GM18858 (cell line): ENCODE results near the gene DUXB.

Experiments
- ATAC-seq: cut with Tn5 transposase; IDR thresholded peaks from one replicate; pipeline ENCODE4 v1.9.1; 2021; ENCODE audit not compliant: unreplicated experiment

DUXB gene, protein sequence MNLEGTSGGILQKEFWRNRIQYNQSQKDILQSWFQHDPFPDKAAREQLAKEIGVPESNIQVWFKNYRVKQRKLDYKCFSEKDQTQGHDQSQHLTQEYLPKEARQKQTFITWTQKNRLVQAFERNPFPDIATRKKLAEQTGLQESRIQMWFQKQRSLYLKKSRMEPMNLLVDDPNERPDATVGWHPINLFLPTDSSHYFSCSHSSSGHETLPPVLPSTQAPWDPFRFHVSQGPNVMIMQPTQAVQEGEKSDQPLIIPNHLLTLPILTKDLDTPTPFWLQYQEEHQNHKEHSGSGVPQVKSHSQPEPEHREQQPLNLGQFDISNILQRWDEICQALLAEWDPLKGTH

DNA sequence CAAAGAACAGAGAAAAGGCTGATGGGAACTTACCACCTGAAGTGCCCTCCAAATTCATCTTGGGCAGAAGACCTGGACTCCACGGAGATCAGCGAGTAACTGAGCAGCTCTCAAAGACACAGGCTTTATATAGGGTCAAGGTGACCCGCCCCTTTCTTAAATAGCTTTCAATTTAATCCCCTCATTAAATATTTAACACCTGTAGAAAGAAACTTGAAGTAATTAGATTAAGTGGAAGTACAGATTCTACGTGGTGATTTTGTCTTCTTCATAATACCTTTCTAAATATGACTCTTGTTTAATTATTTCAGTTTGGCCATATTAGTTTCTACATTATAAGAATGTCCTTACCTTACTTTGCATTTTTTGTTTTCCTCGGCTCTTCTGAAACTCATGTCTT is at the start of gene DUXB:
Gene DUXB, minus strand, starts transcription at position 101 of the 400 bp plus-strand sequence. Its CDS starts 43 bp downstream, at position 58.
- no peak for ATAC-seq

DNA sequence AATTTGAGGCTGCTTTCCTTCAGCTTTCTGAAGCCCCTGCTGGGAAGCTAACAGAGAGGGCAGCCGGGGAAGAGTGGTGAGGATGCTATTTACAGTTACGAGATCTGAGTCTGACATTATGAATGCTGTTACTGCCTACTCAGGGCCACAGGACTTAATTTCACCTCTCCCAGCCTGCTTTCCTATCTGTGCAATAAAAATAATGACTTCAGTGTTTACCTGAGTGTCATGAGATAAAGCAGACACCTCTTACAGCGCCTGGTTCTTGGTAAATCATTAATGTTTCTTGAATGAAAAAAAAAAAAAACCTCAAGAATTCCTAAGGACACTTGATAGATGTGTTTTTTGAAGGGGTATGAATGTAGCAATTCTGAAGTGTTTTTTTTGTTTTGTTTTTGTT is 49.3 kb upstream of the DUXB start:
- no peak for ATAC-seq

DNA sequence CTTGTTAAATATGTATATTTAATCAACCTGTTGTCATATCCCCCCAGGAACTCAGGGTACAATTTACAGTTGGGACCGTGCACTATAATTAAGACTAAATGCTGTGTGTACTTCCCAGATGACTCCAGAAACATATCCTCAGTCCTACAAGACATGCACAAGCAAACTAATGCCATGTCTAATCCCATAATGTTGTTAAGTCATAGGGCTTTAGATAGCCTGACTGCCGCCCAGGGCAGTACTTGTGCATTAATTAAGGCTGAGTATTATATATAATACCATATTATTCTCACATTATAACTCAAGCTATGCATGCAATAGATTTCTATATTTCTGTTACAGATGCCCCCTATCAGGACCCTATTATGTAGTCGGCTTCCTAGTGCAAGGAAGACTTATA is 45.1 kb upstream of the DUXB start:
- no peak for ATAC-seq

DNA sequence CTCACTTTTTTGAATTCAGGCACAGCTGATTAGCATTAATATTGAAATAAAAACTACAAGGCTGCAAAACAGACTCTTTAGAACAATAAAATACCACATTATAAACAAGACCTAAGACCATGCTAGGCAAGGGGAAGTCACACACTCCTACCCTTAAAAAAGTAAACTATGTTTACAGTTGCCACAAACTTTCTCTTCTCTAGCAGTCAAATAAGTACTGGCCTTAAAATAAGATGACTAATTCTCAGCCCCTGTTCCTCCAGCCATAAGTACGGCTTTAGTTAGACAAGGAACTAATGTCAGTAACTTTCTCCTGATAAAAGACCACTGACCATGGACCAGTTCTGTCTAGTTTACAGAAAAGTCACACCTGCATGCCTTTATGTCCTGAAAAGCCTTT is 44.6 kb upstream of the DUXB start:
- peak; percentile 61 for ATAC-seq

DNA sequence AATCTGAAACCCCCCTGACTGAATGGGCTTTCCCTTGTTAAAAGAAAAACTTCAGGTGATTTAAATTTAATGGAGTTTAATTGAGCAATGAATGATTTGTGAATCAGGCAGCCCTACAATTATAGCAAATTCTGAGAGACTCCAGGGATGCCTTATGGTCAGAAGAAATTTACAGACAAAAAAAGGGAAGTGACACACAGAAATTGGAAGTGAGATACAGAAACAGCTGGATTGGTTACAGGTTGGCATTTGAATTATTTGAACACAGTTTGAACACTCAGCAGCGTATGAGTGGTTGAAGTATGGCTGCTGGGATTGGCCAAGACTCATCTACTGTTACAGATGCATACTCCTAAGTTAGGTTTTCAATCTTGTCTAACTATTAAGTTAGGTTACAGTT is 44.0 kb upstream of the DUXB start:
- ATAC-seq: peak; percentile 75

DNA sequence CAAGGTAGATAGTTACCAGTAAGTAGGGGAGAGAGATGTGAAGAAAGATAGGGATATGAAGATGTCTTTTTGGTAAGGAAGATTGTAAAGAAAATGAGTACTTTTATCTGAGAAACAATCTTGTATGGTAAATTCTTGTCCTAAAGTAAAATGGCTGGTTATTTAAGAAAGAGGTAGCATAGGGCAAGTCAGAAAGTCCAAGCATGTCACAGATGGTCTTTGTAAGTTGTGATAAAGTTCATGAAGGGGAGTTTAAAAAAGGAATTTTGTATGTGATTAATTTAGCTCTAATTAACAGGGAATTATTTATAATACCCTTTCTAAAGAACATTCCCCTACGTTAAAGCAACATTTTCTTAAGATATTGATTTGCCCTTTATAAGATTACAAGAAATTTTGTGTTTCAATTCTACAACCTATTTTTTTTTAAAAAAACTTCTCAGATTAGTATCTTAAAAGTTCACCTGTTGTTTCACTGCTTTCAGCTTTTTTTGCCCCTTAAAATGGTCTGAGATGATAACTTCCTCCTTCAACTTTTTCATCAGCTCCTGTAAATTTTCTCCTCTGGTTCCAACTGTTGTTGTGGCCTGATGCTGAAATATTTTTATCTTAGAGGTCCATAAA is 41.3 kb upstream of the DUXB start:
- ATAC-seq: no peak

DNA sequence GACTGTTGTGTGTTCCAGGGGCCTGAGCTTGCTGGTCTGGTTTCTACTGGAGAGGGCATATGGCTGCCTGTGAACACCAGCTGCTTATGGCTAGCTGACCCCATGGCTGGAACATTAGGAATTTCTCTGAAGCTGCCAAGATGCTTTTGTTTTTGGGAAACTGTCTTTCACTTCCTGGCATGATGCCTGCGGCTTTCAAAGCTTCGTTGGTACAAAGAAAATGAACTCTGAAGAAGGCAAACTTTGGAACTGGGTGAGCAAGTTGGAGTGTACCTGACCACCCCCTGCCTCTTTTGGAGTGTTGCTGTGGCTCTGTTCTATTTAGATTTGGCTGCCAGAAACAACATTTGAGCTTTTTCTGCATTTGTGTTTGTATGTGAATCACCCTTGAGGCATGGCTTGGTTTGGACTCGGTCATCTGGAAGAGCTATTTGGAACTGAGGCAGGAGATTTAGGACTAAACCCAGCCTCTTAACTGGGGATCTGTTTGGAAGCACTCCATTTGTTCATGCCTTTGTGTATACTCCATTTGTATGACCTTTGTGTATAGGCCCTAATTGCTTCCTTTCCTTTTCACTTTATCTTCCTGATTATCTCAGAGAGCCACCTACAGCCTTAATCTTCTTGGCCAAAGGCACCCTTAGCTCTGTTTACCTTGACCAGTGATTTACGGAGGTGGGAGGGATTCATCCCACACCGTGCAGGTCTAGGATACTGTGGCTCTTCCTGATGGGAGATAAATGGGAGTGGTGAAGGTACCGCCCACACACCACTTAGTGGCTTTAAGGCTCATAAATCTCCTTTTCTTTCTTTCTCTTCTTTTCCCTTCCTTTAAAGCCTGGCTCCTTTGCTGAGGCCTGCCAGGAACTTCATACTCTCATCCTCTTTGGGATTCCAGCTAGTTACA is 32.3 kb upstream of the DUXB start:
- ATAC-seq: no peak

DNA sequence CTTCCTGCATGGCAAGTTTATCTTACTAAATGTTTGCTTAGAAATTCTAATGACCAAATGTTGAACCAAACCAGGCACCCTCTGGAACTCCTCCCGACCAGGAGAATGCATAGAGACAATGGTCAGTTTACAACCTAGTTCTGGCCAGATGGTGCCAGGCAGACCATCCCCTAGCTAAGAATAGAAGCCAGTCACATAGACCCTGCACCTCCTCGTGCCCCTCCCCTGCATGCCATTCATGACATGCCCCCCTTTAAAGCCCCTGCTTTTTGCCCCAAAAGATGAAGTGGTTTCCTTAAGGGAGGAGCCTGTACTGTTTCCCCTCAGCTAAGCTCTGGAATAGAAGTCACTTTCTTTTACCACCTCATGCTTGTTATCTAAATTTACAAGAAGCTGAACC is 31.6 kb upstream of the DUXB start:
- no peak for ATAC-seq

DNA sequence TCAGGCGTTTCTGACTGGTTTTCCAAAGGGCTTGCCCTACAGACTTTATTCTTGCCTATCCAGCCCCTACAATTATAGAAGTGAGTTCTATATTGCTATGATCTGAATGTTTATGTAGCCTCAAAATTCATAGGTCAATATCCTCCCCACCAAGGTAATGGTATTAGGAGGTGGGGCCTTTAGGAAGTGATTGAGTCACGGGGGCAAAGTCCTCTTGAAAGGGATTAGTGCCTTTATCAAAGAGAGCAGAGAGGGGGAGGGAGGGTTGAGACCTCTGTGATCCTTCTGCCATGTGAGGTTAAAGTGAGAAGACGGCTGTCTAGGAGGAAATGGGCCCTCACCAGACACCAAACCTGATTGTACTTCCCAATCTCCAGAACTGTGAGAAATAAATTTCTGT is 26.0 kb upstream of the DUXB start:
- ATAC-seq: no peak

DNA sequence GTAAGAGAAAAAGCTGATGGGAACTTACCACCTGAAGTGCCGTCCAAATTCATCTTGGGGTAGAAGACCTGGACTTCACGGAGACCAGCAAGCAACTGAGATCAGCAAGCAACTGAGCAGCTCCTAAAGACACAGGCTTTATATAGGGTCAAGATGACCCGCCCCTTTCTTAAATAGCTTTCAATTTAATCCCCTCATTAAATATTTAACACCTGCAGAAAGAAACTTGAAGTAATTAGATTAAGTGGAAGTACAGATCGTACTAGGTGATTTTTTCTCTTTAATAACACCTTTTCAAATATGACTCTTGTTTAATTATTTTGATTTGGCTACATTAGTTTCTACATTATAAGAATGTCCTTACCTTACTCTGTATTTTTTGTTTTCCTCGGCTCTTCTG is 25.1 kb upstream of the DUXB start, which contains the start of gene CPHXL:
Gene CPHXL, minus strand, starts transcription at position 101 of the 400 bp plus-strand sequence. Its CDS starts 48 bp downstream, at position 53.
- no peak for ATAC-seq

DNA sequence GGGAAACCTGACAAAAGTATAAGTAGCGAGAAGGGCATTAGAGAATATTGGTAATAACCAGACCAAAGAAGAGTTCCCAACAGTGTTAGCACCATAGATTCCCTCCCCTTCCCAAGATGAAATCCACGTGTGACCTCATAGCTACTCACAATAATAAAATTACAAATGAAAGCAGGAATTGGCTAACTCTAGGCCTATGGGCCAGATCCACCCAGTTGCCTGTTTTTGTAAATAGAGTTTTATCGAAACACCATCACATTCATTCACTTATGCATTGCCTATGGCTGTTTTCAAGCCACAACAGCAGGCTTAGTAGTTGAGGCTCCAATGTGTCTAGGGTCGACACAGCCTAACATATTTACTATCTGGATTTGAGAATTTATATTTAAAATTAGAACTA is 17.2 kb upstream of the DUXB start:
- ATAC-seq: no peak

DNA sequence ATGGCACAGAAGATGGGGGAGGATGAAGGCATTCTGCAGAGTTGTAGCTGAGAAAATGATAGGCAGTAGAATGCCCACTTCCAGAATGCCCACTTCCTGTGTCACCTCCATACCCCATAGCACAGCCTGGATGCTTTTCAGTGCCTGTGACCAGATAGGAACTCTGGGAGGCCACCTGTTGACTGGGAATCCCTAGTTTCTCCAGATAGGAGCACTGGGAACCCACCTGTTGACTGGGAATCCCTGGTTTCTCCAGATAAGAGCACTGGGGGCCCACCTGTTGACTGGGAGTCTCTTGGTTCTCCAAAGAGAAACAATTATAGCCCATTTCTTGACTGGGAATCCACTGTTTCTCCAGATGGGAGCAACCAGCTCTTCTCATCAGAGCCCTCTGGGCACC is 13.4 kb upstream of the DUXB start:
- ATAC-seq: no peak

DNA sequence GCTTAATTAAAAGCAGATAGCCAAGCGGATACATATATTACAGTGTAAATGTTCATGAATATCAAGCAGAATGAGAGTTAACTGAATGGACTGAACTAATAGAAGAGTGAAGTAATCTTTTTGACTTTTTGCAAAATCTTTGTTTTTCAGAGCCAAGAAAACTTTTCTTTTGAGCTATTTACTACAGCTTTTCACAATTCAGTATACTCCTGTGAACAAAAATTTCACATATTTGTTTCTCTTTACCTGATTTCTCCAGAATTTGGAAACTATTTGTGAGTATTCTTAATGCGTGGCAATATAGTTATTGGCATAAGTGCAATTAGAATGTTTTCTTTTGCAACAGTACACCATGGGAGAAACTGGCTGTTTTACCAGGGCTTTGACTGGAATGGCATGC is 9.1 kb upstream of the DUXB start:
- no peak for ATAC-seq

DNA sequence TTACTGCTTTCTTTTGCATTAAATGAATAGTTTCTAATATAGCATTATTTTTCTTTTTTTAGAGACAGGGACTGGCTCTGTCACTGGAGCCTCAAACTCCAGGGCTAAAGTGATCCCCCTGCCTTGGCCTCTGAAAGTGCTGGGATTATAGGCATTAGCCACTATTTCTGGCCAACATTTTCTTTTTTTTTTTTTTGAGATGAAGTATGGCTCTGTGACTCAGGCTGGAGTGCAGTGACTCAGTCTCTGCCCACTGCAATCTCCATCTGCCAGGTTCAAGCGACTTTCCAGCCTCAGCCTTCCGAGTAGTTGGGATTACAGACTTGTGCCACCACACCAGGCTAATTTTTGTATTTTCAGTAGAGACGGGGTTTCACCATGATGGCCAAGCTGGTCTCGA is 2.0 kb upstream of the DUXB start:
- ATAC-seq: no peak

DNA sequence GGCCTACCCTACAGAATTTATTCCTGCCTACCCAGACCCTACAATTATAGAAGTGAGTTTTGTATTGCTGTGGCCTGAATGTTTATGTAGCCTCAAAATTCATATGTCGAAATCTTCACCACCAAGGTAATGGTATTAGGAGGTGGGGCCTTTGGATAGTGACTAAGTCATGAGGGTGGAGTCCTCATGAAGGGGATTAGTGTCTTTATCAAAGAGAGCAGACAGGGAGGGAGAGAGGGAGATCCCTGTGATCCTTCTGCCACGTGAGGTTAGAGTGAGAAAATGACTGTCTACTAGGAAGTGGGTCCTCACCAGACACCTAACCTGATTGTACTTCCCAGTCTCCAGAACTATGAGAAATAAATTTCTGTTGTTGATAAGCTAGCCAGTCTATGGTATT is 981 bp upstream of the DUXB start:
- ATAC-seq: no peak

DNA sequence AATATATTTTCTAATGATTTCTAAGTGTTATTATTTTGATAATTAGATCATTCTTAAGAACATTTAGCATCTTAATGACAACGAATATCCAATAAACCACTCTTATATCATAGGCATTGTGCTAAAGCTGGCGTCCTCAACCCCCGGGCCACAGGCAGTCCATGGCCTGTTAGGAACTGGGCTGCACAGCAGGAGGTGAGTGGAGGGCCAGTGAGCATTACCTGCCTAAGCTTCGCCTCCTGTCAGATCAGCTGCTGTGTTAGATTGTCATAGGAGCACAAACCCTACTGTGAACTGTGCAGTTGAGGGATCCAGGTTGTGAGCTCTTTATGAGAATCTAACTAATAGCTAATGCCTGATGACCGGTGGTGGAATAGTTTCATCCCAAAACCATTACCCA is 3.7 kb downstream of the DUXB start:
- no peak for ATAC-seq

DNA sequence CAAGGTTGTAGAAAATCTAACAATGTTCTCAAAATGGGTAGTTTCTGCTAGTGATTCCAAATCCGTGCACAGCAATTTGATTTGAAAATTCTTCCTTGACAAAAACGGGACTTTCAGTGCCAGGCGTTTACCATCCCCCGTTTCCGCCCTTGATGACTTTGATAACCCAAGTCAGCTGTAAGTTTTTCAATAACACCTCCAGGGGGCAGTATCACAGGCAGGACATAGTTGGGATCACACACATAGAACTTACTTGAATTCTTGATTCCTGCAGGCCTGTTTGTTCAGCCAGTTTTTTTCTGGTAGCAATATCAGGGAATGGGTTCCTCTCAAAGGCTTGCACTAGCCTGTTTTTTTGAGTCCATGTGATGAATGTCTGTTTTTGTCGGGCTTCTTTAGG is 5.6 kb downstream of the DUXB start:
- no peak for ATAC-seq

DNA sequence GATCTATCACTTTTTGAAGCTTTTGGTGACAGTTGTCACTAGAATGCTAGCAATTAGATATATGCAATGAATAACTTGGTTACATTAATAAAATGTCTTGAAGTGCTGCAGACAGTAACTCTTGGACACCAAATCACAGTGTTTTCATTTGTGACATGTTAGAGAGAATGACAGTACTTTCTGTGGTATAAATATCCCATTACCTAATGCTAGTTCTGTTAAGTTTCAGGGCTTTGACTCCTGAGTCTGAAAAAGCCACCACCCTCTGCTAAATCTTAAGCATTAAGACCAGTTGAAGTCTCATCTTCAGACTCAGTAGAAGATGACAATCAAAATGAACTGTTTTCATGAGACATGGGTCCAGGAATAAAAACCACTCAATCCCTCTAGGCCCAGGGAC is 13.9 kb downstream of the DUXB start:
- ATAC-seq: no peak

DNA sequence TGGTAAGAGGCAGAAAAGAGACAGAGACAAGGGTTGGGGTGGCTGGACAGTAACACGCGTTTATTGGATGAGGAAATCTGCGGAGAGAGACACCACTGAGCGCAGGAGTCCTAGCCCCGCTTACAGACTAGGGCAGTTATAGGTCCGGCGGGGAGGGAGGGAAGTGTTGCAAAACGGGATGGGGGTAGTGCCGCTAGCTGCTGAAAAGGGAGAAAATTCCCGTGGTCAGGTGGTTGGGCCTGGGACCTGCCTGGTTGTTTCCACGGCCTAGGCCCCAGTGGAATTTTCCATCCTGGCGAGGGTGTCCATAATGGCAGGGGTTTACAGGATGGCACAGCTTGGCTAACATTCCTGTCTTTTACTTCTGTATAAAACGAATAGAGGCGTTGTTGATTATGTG is 19.0 kb downstream of the DUXB start:
- no peak for ATAC-seq

DNA sequence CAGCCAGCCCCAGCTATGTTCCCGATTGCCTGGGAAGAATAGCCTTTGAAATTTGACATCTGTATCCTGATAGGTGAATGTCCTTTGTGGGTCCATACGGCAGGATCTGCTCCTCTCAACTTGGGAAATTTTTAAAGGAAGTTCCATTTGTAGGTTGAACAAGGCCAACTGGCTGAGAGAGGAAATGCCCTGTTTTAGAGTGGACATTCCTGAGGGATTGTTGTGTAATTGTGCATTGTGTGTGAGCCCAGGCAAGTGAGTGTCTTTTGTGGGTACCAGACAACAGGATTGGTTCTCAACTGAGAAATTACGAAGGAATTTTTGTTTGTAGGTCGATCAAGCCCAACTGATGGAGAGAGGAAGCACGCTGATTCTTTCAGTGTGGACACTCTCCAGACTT is 21.9 kb downstream of the DUXB start:
- ATAC-seq: no peak

DNA sequence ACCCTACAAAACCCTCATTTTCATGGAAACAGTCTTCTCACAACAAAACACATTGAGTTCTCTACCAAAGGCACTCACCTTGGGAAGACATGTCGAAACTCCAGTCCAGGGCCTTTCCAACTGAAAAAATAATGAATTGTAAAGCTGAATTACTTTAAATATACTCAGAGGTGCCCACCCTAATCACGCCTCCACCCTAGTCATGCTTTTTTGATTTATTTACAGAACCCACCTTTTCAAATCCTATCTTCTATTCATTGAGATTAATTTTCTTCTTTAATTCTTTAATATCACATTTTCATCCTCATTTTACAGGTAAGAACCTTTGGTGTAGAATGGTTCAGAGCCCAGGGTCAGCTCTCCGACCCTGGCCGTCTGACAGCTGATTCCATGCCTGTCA is 24.4 kb downstream of the DUXB start, which contains the start of gene CPHXL2:
Gene CPHXL2, minus strand, starts transcription at position 101 of the 400 bp plus-strand sequence. Its CDS starts 10 bp downstream, at position 91.
- no peak for ATAC-seq

DNA sequence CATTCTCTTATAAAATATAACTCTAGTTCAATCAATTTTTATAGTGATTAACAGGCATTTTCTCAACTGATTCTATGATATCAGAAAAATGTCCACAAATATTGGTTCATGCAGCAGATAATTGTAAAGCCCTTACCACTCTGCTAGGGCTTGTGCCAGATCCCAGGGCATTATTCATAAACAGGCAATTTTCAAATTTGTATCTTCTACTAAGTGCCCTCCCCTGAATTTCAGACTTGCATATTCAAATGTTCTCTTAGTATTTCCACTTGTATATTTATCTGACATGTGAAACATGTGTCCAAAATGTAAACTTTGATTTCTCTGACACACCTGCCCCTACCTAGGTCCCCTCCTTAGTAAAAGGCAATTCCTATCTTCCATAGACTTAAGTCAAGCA is 33.8 kb downstream of the DUXB start:
- no peak for ATAC-seq
